HG03196 (cell line): ENCODE results near the gene PLEKHN1.

Experiments used
- ATAC-seq: cut with Tn5 transposase; IDR thresholded peaks from one replicate; pipeline ENCODE4 v1.9.1; 2021; ENCODE audit not compliant: unreplicated experiment

The PLEKHN1 gene

GRCh38 chr1:959731-960362 is 6.4 kb upstream of the PLEKHN1 start:
- ATAC-seq: no peak

- ATAC-seq: no peak
Observed at GRCh38 chr1:960363-961131, 5.7 kb upstream of the PLEKHN1 start, which contains the start of gene KLHL17. Gene KLHL17, plus strand, starts transcription at chr1:960584. Its CDS starts 110 bp downstream, at chr1:960694.

GRCh38 chr1:961132-961669 is 5.1 kb upstream of the PLEKHN1 start:
- no peak for ATAC-seq

DNA sequence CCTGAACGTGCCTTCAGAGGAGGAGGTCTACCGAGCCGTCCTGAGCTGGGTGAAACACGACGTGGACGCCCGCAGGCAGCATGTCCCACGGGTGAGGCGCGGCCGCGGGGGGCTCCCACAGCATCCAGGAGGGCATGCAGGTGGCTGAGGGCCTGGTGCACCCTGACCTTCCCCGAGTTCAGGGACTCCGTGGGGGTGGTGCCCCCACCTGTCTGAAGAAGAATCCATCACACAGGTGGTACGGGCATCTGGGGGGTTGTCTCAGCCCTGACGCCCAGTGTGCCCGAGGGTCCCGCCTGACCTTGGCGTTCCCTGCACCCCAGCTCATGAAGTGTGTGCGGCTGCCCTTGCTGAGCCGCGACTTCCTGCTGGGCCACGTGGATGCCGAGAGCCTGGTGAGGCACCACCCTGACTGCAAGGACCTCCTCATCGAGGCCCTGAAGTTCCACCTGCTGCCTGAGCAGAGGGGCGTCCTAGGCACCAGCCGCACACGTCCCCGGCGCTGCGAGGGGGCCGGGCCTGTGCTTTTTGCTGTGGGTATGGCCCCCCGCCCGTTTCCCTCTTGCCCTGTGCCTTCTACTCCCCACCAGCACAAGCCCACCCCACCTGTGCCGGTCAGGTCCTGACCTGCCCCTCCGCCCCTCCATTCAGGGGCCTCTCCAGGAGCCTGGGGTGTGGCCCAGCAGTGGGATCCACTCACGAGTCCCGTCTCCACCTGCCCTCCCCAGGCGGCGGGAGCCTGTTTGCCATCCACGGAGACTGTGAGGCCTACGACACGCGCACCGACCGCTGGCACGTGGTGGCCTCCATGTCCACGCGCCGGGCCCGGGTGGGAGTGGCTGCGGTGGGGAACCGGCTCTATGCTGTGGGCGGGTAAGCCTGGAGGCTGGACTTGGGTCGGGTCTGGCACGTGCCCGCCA is 3.6 kb upstream of the PLEKHN1 start:
- no peak for ATAC-seq

- no peak for ATAC-seq
Observed at GRCh38 chr1:963301-963651, 3.0 kb upstream of the PLEKHN1 start.

GRCh38 chr1:963746-964525 is 2.3 kb upstream of the PLEKHN1 start:
- no peak for ATAC-seq

- no peak for ATAC-seq
Observed at GRCh38 chr1:964691-965525, 1.4 kb upstream of the PLEKHN1 start.

DNA sequence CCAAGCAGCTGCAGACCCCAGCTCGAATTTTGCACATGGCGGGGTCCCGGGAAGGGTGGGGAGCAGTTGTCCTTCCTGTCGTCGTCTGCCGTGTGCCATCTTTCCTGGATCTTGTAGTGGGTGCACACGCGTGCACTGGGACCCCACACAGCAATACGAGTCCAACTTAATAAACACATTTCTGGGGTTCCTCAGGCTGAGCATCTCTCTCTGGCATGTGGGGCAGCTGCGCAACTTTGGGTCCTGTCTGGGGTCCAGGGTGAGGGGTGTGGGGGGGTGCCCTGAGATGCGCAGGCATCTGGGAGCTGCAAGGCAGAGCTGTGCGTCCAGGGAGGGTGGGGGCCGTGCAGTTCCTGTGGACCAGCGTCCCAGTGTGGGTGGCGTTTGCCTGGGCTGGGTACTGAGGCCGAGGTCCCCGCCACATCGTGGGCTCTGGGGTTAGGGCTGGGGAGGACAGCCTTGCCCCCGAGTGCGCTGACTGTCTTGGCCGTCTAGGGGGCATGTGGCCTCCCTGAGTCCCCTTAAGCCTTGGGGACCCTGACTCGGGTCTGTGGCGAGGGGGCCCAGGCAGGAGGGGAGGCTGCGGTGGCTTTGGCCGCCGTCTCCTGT is 652 bp upstream of the PLEKHN1 start:
- ATAC-seq: no peak

DNA sequence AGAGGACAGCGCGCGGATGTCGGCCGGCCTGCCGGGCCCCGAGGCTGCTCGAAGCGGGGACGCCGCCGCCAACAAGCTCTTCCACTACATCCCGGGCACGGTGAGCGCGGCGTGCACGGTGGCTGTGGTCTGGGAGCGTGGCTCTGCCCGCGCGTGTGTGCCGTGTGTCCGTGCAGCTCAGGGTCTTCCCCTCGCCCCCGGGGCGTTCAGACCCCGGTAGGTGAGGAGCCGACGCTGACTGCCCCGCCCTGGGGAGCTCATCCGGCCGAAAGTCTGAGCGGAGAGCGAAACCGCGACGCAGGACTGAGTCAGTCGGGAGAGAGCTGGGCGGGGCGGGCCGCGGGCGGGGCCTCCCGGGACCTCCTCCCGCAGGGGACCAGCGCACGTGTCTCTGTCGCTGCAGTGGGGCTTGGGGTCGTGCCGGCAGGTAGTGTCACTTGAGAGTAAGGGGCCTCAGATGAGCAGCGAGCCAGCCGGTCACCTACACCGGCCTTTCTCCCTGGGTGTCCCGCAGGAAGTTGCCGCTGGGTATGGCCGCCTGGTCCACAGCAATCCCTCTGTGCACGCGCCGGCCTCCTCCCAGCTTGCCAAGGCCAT is 520 bp downstream of the PLEKHN1 start:
- peak; percentile 54 for ATAC-seq

- no peak for ATAC-seq
Observed at GRCh38 chr1:967466-968343, 1.4 kb downstream of the PLEKHN1 start.

DNA sequence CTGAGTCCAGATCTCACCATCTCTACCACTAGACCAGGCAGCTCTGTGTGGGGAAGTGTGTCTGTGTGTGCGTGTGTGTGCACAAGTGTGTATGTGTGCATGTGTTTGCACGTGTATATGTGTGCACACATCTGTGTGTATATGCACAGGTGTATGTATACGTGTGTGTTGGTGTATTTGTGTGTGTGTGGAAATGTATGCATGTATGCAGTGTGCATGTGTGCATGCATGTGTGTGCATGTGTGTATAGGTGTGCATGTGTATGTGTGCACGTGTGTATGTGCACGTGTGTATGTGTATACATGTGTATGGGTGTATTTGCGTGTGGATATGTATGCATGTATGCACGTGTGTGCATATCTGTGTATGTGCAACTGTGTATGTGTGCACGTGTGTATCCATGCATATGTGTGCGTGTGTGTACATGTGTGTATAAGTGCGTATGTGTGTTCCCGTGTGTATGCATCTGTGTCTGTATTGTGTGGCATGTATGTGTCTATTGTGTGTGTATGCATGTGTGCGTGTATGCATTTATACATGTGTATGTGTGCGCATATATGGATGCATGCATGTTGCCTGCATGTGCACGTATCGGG is 3.1 kb downstream of the PLEKHN1 start:
- ATAC-seq: no peak

DNA sequence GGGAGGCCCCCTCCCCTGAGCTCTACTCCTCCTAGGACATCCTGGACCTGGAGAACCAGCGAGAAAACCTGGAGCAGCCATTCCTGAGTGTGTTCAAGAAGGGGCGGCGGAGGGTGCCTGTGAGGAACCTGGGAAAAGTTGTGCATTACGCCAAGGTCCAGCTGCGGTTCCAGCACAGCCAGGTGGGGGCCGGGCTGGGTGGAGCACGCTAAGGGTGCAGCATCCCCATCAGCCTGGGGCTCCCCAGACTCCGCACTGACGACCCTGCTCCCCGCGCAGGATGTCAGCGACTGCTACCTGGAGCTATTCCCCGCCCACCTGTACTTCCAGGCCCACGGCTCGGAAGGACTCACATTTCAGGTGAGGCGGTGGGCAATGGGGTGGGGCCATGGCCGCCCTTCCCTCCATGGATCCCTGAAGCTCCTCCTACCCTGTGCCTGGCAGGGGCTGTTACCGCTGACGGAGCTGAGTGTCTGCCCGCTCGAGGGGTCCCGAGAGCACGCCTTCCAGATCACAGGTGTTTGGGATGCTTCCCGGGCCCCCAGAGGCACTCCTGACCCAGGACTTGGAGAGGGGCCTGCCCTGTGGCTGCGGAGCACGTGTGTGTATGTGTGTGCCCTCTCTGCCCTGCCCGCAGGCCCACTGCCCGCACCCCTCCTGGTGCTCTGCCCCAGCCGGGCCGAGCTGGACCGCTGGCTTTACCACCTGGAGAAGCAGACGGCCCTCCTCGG is 4.1 kb downstream of the PLEKHN1 start:
- no peak for ATAC-seq

- ATAC-seq: no peak
Observed at GRCh38 chr1:970973-971730, 4.9 kb downstream of the PLEKHN1 start.

DNA sequence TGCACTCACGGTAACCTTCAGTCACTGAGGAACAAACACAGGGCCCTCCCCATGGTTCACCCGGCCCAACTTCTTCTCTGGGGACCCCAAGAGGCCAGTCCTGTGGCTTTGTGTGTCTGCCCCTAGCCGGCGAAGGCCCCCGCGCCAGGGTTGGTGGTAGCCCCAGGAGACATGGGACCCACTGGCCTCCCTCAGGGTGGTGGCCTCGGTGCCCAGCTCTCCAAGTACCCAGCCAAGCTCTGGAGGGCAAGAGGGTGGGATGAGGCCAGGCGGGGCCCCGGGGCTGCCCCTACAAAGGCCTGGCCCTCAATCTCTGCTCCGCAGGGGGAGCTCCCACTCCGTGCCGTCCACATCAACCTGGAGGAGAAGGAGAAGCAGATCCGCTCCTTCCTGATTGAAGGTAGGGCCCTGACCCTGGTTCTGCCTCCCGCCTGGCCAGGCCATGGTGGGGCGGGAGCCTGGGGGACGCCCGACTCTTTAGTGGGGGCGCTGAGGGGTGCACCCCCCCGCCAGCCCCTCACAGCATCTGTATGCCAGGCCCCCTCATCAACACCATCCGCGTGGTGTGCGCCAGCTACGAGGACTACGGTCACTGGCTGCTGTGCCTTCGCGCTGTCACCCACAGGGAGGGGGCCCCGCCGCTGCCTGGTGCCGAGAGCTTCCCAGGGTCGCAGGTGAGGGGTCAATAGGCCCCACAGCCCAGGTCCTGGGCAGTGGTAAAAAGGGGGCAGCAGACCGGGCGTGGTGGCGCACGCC is 5.6 kb downstream of the PLEKHN1 start:
- no peak for ATAC-seq

GRCh38 chr1:972726-973458 is 6.6 kb downstream of the PLEKHN1 start:
- no peak for ATAC-seq
